Measurements from ENCODE around the gene UBXN11. TPM values are rescaled to one million over a fixed set of nuclear protein-coding genes. Genes with fewer than 3 reads are reported as not detected.

The UBXN11 gene
- total RNA-seq, 1 donor from 2014 or later = 33.8 TPM

Other genes starting within 250 kb of the UBXN11 start
- gene TRIM63, start 239.0 kb downstream of the UBXN11 start, total RNA-seq = not detected in 2 replicates
- 17.4 and 19.8 TPM in 2 replicates for gene PDIK1L, start 194.8 kb downstream of the UBXN11 start, total RNA-seq
- not detected in 2 replicates for gene FAM110D, start 147.6 kb downstream of the UBXN11 start, total RNA-seq
- not detected in 2 replicates for gene C1orf232, start 137.7 kb downstream of the UBXN11 start, total RNA-seq
- 31.1 and 33.1 TPM in 2 replicates for gene ZNF593, start 136.7 kb downstream of the UBXN11 start, total RNA-seq
- gene ZNF593OS, start 134.8 kb downstream of the UBXN11 start, total RNA-seq = not detected in 2 replicates
- gene CNKSR1, start 129.1 kb downstream of the UBXN11 start, total RNA-seq = 3.9 and 4.8 TPM in 2 replicates
- gene CATSPER4, start 116.0 kb downstream of the UBXN11 start, total RNA-seq = not detected in 2 replicates
- gene CEP85, start 72.4 kb downstream of the UBXN11 start, total RNA-seq = 34.8 and 35.6 TPM in 2 replicates
- 739 and 749 TPM in 2 replicates for gene SH3BGRL3, start 26.6 kb downstream of the UBXN11 start, total RNA-seq
- 1,323 and 1,401 TPM in 2 replicates for gene CD52, start 11.3 kb upstream of the UBXN11 start, total RNA-seq
- gene CRYBG2, start 47.5 kb upstream of the UBXN11 start, total RNA-seq = 3.8 and 4.2 TPM in 2 replicates
- gene ZNF683, start 66.1 kb upstream of the UBXN11 start, total RNA-seq = 0.34 TPM in 1 of 2 replicates, not detected in the other
- not detected in 2 replicates for gene LIN28A, start 104.2 kb upstream of the UBXN11 start, total RNA-seq
- gene DHDDS, start 125.7 kb upstream of the UBXN11 start, total RNA-seq = 63.7 and 65.4 TPM in 2 replicates
- gene HMGN2, start 165.8 kb upstream of the UBXN11 start, total RNA-seq = 675 and 682 TPM in 2 replicates
- gene RPS6KA1, start 223.1 kb upstream of the UBXN11 start, total RNA-seq = 216 and 220 TPM in 2 replicates

All from T-helper 1 cell treated with Interleukin-12 subunit alpha and Interleukin-12 subunit beta and Interleukin-4 antibody, amounts not matched to agents 30 ng/mL and 1 ng/mL, for 36 hours (primary cell).